Right hindlimb (tissue), 1 donor: ENCODE data around the gene KCND3.
A peak's percentile ranks its signal among the peaks of the same experiment; 100 is the strongest.

ENCODE experiments used
- DNase-seq: peaks from one replicate; pipeline ENCODE4 v3.0.0-alpha.2; 2018

Gene KCND3

GRCh38 chr1:111955755-111956154 lies 33.7 kb downstream of the KCND3 start:
- DNase-seq = no peak

DNA sequence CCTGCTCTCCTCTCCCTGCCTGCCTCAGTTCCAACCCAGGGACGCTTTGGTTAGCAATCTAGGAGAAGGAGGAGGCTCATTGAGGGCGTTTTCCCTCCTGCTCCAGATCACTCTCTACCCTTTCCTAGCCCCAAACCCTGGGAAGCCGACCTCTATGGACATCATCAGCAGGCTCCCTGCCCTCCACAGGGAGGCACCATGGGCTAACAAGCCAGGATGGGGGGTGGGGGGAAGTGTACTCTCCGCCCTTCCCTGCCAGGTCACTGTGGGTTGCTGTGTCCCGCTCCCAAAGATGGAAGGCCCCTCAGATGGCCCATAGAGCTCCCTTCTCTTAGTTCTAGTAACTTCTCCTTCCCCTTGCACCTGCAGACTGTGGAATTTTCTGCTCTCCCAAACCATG lies 35.7 kb downstream of the KCND3 start:
- no peak for DNase-seq

DNA sequence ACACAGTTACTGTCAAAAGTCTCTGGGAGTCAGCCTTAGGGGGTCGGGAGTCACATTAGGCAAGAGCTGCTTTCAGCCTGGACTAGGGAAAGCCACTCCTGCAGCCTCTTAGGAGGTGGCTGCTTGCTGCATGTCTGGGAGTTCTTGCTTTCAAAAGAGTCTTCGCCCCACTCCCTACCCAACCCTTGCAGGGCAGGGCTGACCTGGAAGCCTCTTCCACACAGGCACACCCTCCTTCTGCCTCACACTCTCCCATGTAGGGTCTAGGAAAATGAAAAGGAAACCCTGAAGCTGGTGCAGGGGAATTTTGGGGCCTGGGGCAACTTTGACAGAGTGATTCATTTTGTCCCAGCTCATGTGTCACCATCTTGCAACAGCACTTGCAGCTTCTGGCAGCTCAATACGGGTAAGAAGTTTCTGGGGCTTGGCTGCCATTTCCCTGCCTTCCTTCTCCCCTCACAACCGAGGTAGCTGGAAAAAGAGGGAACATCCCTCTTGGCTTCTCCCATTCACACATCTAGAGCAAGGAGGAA lies 37.3 kb downstream of the KCND3 start:
- DNase-seq = no peak

DNA sequence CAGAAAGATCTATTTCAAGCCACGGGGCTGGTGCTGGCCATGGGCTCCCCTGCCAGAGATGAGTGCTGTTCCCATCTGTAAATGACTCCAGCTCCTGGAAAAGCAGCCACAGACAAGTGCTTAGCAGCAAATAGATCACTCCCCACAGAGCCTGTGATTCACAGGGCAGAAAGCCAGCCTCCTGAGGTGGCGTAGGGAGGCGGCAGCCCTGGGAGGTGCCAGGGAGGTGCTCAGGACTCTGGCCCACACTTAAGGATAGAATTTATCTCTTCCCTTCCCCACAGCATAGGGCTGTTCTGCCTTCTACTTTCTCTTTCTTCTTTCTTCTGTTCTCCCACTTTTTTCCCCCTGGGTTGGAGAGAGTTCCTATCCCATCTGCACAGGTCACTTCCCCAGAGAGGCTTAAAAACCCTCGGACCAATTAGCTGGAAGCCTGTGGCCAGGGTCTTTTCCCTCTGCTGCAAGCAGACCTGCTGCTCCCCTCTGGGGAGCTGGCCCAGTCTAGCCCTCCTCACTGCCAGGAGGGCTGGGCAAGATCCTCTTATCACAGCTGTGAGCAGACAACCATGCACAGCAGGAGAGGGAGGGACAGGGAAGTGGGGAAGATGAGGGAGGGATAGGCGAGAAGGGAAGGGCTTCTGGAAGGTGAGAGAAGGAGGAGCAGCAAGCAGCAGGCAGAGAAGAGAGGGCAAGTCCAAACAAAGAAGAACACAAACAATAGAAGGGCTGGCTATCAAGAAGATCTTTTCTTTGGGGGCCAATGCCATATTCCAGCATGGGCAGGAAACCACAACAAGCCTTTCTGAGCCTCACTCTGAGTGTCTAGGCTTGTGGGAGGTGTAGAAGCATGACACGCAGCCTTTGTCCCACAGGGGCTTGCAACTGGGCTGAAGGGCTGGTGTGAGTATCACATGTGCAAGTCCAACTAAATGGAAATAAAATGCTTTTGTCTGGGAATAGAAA lies 41.0 kb downstream of the KCND3 start:
- no peak for DNase-seq

- peak; percentile 26 for DNase-seq
These were observed 45.4 kb downstream of the KCND3 start for GRCh38 chr1:111943846-111944749.

DNA sequence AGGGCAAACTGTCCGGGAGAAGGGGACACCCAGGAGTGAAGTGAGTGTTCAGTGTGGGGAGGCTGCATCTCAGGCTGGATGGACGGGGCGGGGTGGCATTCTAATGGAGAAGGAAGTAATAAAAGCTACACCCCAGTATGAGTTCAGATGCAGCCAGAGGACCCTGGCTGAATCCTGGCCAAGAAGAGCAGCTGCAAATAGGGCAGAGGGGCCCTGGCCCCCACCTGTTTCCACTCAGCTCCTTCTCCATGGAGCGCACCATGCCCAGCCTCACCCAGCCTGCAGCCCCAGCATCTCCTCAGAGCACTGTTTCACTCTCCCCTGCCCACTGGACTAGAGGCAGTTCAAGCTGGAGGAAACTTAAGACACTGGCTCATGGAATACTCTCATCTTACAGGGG lies 46.4 kb downstream of the KCND3 start:
- DNase-seq = no peak

DNA sequence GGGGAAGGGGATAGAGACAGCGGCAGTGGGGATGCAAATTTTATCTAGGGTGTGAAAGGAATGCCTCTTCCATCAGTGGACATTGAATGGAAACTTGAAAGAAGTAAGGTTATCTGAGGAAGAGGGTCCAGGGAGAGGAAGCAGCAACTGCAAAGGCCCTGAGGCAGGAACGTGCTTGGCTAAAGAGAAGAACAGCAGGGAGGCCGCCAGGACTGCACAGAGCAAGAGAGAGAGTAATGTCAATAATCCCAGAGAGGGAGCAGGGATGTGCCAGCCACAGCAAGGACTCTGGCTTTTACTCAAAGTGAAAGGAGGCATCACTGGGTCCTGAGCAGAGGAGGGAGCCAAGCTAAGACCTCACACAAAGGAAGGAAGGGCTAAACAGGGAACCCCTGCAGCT lies 50.9 kb downstream of the KCND3 start:
- no peak for DNase-seq

DNA sequence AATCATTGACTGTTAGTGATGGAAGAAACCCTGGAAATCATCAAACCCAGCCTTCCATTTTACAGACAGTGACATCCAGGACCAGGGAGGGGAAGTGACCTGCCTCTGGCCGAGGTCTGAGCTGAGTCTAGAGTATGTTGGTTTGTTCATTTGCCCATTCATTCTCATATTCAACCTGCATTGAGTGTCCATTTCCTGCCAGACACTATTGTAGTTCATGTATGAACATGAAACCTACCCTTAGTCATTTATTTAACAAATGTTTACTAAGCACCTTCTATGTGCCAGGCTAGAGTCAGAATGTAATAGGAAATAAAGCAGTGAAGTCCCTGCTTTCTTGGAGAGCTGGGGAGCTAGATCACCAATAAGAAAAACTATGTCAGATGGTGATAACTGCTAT lies 51.3 kb downstream of the KCND3 start:
- DNase-seq = no peak

GRCh38 chr1:111937147-111937725 lies 52.2 kb downstream of the KCND3 start:
- no peak for DNase-seq

GRCh38 chr1:111934106-111934852 lies 55.2 kb downstream of the KCND3 start:
- DNase-seq = no peak

DNA sequence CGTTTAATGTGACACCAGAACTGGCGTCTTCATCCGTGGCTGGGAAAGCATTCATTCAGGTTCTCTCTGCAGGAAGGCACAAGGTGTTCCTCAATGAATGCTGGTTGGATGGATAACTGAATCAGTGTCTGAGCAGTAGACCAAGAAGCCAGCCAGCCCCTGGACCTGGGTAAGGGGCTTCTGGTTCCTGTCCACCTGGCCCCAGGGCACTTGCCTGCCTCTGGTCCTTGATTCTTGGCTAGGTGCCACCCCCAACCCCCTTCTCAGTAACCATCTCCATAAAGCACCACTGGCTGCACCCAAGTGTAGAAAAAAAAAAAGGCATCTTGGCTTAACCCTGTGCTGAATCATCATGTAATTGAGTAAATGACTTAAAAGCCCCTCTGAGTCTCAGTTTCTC lies 59.1 kb downstream of the KCND3 start:
- no peak for DNase-seq

- DNase-seq = no peak
These were observed 60.9 kb downstream of the KCND3 start for GRCh38 chr1:111928531-111928930.

- no peak for DNase-seq
These were observed 61.8 kb downstream of the KCND3 start for GRCh38 chr1:111927652-111928051.

GRCh38 chr1:111924786-111925185 lies 64.7 kb downstream of the KCND3 start:
- no peak for DNase-seq

GRCh38 chr1:111923766-111924165 lies 65.7 kb downstream of the KCND3 start:
- no peak for DNase-seq

DNA sequence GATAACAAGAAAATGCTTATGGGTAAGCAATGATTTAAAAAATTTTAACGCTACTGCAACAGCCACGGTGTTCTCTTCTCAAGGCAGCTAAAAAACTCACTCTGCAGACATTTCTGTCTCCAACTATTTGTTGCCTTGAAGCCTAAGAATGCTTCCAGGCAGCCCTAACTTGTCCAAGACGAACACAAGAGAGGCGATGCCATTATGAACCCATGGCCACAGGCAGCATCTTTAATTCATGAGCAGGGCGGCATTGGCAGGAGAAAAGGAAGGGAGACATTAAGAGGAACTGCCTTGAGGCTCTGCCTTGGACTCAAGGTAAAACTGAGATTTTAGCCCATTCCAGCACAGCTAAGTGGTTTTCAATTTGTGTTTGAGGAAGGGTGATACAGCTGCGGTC lies 67.5 kb downstream of the KCND3 start:
- no peak for DNase-seq

GRCh38 chr1:111920221-111921024 lies 69.0 kb downstream of the KCND3 start:
- no peak for DNase-seq

GRCh38 chr1:111911776-111912515 lies 77.5 kb downstream of the KCND3 start:
- DNase-seq = no peak

GRCh38 chr1:111911061-111911460 lies 78.4 kb downstream of the KCND3 start:
- no peak for DNase-seq

DNA sequence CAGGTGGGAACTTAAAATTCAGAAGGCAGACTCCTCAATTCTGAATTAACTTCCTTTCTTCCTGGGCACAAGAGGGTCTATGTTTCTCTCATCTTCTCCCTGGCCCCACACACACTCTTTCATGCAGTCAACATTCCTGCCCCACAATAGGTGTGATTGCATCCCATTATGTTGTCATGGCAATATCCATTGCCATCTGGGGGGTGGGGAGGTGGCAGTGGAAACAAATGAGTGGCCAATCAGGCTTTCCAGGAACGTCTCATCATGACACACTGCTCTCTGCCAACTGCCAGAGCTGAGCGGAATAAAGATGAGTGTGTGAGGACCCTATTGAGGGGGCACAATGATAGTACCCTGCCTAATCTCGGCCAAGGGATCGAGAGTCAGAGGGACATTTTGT lies 80.4 kb downstream of the KCND3 start:
- DNase-seq = no peak
